Smooth muscle cell (in vitro differentiated cells): ENCODE measurements around the gene METTL17. TPM values are rescaled to one million over a fixed set of nuclear protein-coding genes. Genes with fewer than 3 reads are reported as not detected.

Experiments used
- DNase-seq: peaks from one replicate; lab custom pipeline; 2025; ENCODE audit not compliant: unreplicated experiment; lab: John Stamatoyannopoulos, UW
- H2AFZ ChIP-seq: fragments of 200-600 bp; sonication (generic); 2 replicates; pipeline ENCODE4 v1.6.0; 2016; ENCODE audit warnings: antibody characterized with exemption, low read depth, mild to moderate bottlenecking
- H3F3A ChIP-seq: fragments of 200-600 bp; sonication (generic); 2 replicates; pipeline ENCODE4 v1.6.0; 2017; ENCODE audit warnings: antibody characterized with exemption, low read depth
- H3K27ac ChIP-seq: fragments of 200-600 bp; sonication (generic); 2 replicates; pipeline ENCODE4 v1.5.1; 2016; ENCODE audit warnings: low read depth, mild to moderate bottlenecking
- H3K27me3 ChIP-seq: fragments of 200-600 bp; sonication (generic); 2 replicates; pipeline ENCODE4 v1.6.1; 2016; ENCODE audit warnings: low read depth, mild to moderate bottlenecking
- H3K36me3 ChIP-seq: fragments of 200-600 bp; sonication (generic); 2 replicates; pipeline ENCODE4 v1.5.1; 2016; ENCODE audit warnings: low read depth
- H3K4me1 ChIP-seq: fragments of 200-600 bp; sonication (generic); 2 replicates; pipeline ENCODE4 v1.5.1; 2016; ENCODE audit warnings: low read depth
- H3K4me2 ChIP-seq: fragments of 200-600 bp; sonication (generic); 2 replicates; pipeline ENCODE4 v1.6.0; 2016; ENCODE audit warnings: mild to moderate bottlenecking
- H3K4me3 ChIP-seq: fragments of 200-600 bp; sonication (generic); 2 replicates; pipeline ENCODE4 v1.5.1; 2016; ENCODE audit warnings: mild to moderate bottlenecking
- H3K79me2 ChIP-seq: fragments of 200-600 bp; sonication (generic); 2 replicates; pipeline ENCODE4 v1.6.0; 2016; ENCODE audit warnings: low read depth, mild to moderate bottlenecking
- H3K9ac ChIP-seq: fragments of 200-600 bp; sonication (generic); 2 replicates; pipeline ENCODE4 v1.6.0; 2016; ENCODE audit warnings: low read depth
- H3K9me3 ChIP-seq: fragments of 200-600 bp; sonication (generic); replicated peaks from 2 replicates; pipeline ENCODE4 v1.5.1; 2016; ENCODE audit warnings: low read depth
- H4K20me1 ChIP-seq: fragments of 200-600 bp; sonication (generic); 2 replicates; pipeline ENCODE4 v1.6.0; 2016; ENCODE audit warnings: low read depth
- WGBS: methylation state at CpG from one replicate; pipeline ENCODE4 v1.1.7; 2016; ENCODE audit warnings: low lambda C conversion rate; 5-methylcytosine and 5-hydroxymethylcytosine counted together
- polyA plus RNA-seq: library from polyadenylated mRNA; unstranded; fragments of >200 nt; fragmentation: Nextera tagmentation; extraction: Ambion mirVana; gene quantifications from 2 replicates; pipeline ENCODE4 v1.2.1, GENCODE V29; 2016
- total RNA-seq: library from RNA; depleted of rRNA; stranded (reverse); fragments of >200 nt; gene quantifications from 2 replicates; pipeline ENCODE4 v1.2.3, GENCODE V29; 2014
- TF ChIP-seq, protein P1 (sequence below): fragments of 200-600 bp; sonication (generic); IDR thresholded peaks from 2 replicates; pipeline ENCODE4 v1.5.1; 2017; ENCODE audit warnings: borderline replicate concordance, mild to moderate bottlenecking, antibody characterized with exemption; ENCODE audit not compliant: insufficient read depth, poor library complexity, severe bottlenecking

METTL17 gene
- total and polyA plus RNA-seq, 2 experiments from 2014 or later, result 46.5 to 96.3 TPM

DNA sequence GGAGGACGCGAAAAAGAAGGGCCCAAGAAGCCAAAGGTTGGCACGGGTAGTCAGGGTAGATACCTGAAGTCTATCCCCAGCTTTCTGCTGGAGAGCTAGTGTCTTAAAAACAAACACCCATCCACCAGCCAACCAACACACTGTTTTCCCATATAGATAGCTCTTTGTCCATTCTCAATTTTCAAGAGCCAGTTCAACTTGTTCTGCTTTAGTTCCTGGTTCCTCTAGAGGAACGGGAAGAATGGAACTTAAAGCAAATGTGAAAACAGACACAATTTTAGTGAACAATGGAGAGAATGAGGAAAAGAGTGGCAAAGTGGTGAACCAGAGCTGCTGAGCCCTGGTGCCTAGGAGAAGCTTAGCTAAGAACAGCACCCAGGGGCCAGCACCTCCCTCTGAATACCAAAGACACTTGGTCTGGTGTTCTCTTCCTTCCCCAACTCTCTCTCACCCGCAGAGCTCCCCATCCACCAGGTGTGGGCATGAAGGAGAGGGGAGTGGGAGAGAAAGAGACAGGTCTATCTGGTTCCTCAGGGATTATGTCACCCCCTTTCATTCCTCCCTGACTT is 31.3 kb downstream of the METTL17 start:
- no peak overlapping the region for H3K4me2 ChIP-seq
- no peak overlapping the region for H2AFZ ChIP-seq
- WGBS, result 87% methylated on average over 5 of the region's 5 CpGs
- H3K79me2 ChIP-seq, result no peaks in the 10 kb centered on the region
- no peak overlapping the region for H3K4me3 ChIP-seq
- peaks cover 3% of the 10 kb centered on the region for H4K20me1 ChIP-seq
- no peaks in the 10 kb centered on the region for H3K36me3 ChIP-seq
- H3K4me1 ChIP-seq, result peaks cover 10% of the 10 kb centered on the region
- H3K9me3 ChIP-seq, result no peaks in the 10 kb centered on the region
- H3K27ac ChIP-seq, result no peak overlapping the region
- H3K27me3 ChIP-seq, result no peaks in the 10 kb centered on the region
- no peak for DNase-seq
- TF ChIP-seq, protein P1, sequence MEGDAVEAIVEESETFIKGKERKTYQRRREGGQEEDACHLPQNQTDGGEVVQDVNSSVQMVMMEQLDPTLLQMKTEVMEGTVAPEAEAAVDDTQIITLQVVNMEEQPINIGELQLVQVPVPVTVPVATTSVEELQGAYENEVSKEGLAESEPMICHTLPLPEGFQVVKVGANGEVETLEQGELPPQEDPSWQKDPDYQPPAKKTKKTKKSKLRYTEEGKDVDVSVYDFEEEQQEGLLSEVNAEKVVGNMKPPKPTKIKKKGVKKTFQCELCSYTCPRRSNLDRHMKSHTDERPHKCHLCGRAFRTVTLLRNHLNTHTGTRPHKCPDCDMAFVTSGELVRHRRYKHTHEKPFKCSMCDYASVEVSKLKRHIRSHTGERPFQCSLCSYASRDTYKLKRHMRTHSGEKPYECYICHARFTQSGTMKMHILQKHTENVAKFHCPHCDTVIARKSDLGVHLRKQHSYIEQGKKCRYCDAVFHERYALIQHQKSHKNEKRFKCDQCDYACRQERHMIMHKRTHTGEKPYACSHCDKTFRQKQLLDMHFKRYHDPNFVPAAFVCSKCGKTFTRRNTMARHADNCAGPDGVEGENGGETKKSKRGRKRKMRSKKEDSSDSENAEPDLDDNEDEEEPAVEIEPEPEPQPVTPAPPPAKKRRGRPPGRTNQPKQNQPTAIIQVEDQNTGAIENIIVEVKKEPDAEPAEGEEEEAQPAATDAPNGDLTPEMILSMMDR, result no peak
- H3F3A ChIP-seq, result peaks cover 8% of the 10 kb centered on the region
- H3K9ac ChIP-seq, result no peak overlapping the region

DNA sequence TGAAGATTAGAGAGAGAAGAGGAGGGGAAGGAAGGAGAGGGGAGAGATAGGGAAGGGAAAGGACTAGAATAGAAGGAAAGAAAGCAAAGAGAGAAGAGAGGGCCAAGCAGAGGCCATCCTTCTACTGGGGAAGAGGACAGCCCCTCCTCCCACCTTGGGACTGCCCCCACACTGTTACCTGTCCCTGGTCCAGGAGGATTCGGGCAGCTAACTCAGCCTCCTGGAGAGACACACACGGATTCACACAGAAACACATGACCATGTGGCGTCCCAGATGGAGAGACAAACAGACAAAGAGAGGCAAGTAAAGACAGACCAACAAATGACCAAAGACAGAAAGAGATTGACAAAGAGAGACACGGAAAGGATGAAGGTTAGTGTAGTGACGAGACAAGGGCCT is 32.9 kb downstream of the METTL17 start:
- Histone ChIP-seq H3K4me1 (peaks cover 10% of the 10 kb centered on the region), H3K9me3 (no peaks in the 10 kb centered on the region), H3K4me3 (no peak overlapping the region), H3F3A (peaks cover 18% of the 10 kb centered on the region), H3K79me2 (no peaks in the 10 kb centered on the region), H2AFZ (no peak overlapping the region), H3K27me3 (no peaks in the 10 kb centered on the region), H3K27ac (no peak overlapping the region), H3K9ac (no peak overlapping the region), H3K4me2 (no peak overlapping the region), H3K36me3 (no peaks in the 10 kb centered on the region), H4K20me1 (no peaks in the 10 kb centered on the region)
- no peak for DNase-seq
- TF ChIP-seq, protein P1, result no peak
- 84% methylated on average over 5 of the region's 5 CpGs for whole genome bisulfite sequencing

DNA sequence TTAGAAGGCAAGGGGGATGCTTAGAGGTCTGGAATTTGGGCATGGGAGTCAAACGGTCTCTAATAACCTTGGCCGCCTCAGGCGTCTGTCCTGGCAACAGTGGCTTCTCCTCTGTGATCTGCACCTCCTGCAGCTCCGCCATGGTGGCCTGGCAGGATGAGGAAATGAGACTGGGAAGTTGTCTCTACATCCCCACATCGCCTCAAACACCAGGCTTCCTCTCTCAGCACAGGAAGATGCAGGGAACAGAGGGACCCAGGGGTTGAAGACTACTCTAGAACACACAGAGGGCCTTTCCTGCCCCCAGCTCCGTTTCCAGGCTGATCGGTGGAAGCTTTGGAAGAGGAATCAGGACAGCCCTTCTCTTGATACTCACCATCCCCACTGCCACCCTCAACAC is 33.4 kb downstream of the METTL17 start:
- Histone ChIP-seq H3K79me2 (no peaks in the 10 kb centered on the region), H3K9me3 (no peaks in the 10 kb centered on the region), H4K20me1 (no peaks in the 10 kb centered on the region), H3K4me1 (peaks cover 10% of the 10 kb centered on the region), H3K27me3 (no peaks in the 10 kb centered on the region), H2AFZ (no peak overlapping the region), H3K4me3 (no peak overlapping the region), H3K4me2 (peak overlapping the region; percentile 93), H3K36me3 (no peaks in the 10 kb centered on the region), H3K27ac (no peak overlapping the region), H3K9ac (no peak overlapping the region), H3F3A (peaks cover 22% of the 10 kb centered on the region)
- TF ChIP-seq, protein P1, result no peak
- 78% methylated on average over 7 of the region's 7 CpGs for WGBS
- no peak for DNase-seq

DNA sequence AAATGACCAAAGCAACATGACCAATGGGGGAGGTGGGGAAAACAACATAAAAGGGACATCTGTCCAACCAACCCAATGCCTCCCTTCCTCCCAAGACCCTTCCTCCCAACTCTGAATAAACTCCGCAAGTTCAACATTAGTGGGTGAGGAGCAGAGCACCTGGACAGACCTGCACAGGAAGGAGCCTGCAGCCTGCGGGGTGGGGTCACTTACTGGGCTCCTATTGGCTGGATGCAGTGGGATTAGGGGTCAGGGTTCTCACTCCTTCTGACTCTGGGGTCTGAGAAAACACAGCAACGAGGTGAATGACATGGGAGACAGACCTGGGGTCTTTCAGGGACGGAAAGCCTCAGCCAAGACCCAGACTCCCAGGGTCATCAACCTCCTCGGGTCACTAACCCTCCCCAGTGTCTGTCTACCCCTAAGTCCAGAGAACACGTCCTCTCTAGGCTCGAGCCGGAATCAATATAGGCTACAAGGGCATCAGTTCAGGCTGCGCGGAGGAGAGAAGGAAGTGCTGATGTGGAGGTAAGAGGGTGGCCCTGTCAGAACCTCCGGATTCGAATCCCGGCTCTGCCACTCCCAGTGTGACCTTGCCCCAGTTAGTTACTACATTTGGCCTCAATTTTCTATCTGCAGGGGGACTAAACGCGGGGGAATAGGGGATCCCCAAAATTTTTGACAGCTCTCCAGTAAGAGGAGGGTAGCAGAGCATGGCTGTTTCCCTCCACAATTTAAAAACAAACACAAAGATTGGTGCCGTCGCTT is 34.2 kb downstream of the METTL17 start:
- H3K27ac ChIP-seq, result no peak overlapping the region
- TF ChIP-seq, protein P1, result no peak
- H3K4me3 ChIP-seq, result peak overlapping the region; percentile 57
- peaks cover 10% of the 10 kb centered on the region for H3K4me1 ChIP-seq
- no peaks in the 10 kb centered on the region for H4K20me1 ChIP-seq
- peak overlapping the region; percentile 93 for H3K4me2 ChIP-seq
- no peak overlapping the region for H3K9ac ChIP-seq
- DNase-seq, result no peak
- no peaks in the 10 kb centered on the region for H3K9me3 ChIP-seq
- H3K27me3 ChIP-seq, result no peaks in the 10 kb centered on the region
- peak overlapping the region; percentile 63 for H2AFZ ChIP-seq
- peaks cover 28% of the 10 kb centered on the region for H3F3A ChIP-seq
- no peaks in the 10 kb centered on the region for H3K79me2 ChIP-seq
- no peaks in the 10 kb centered on the region for H3K36me3 ChIP-seq
- WGBS, result 20% methylated on average over 17 of the region's 17 CpGs
